ENCODE measurements around the gene MYH14. TPM values are rescaled to one million over a fixed set of nuclear protein-coding genes. Genes with fewer than 3 reads are reported as not detected.

MYH14 gene
- total and polyA plus RNA-seq, 2 of the 4 experiments (the other 2 are of a cell fraction) = not detected

GRCh38 chr19:50340331-50340730 lies 136.9 kb downstream of the MYH14 start:
- Histone ChIP-seq H2AK9ac (replicated peaks; ENCODE audit: low read depth, low read length, poor library complexity) (no peak overlapping the region), H3K56ac (ENCODE audit: extremely low read depth, insufficient read depth, low read length) (no peak overlapping the region), H3K4me1 (ENCODE audit: control insufficient read depth, insufficient read depth, low read length) (no peaks in the 10 kb centered on the region), H3K9ac (ENCODE audit: low read depth, low read length) (no peak overlapping the region), H4K91ac (ENCODE audit: insufficient read depth, low read depth, low read length) (no peak overlapping the region), H2BK120ac (ENCODE audit: low read depth, low read length) (no peak overlapping the region), H3K18ac (ENCODE audit: low read depth, low read length) (no peak overlapping the region), H4K20me1 (ENCODE audit: insufficient read depth, low read length) (no peaks in the 10 kb centered on the region), H2AK5ac (ENCODE audit: low read depth, low read length) (no peak overlapping the region), H3K14ac (replicated peaks; ENCODE audit: low read depth, low read length) (no peak overlapping the region), H2BK15ac (ENCODE audit: low read depth, low read length) (no peak overlapping the region), H3K4me2 (ENCODE audit: low read depth, low read length) (no peak overlapping the region), H3K9me1 (ENCODE audit: insufficient read depth, low read length) (no peaks in the 10 kb centered on the region), H2BK5ac (ENCODE audit: low read depth, low read length, poor library complexity, severe bottlenecking) (no peak overlapping the region), H4K5ac (ENCODE audit: low read depth, low read length) (no peak overlapping the region), H3K36me3 (ENCODE audit: control insufficient read depth, insufficient read depth, low read length) (no peaks in the 10 kb centered on the region), H4K8ac (ENCODE audit: low read depth in 2 of 2, low read length in 2 of 2) (no peak overlapping the region), H3K4me3 (ENCODE audit: insufficient read depth, low read depth, low read length) (no peak overlapping the region), H3K23ac (ENCODE audit: low read depth, low read length) (no peak overlapping the region), H2BK20ac (ENCODE audit: low read depth, low read length) (no peak overlapping the region), H3K9me3 (ENCODE audit: control insufficient read depth, insufficient read depth, low read length) (peaks cover 8% of the 10 kb centered on the region), H3K27ac (ENCODE audit: insufficient read depth, low read length) (no peak overlapping the region), H2AFZ (replicated peaks; ENCODE audit: low read length, poor library complexity) (no peak overlapping the region), H3K4ac (ENCODE audit: low read depth, low read length) (no peak overlapping the region), H3K27me3 (ENCODE audit: control insufficient read depth, insufficient read depth, low read length) (no peaks in the 10 kb centered on the region), H3K79me1 (ENCODE audit: low read depth in 1 of 2, low read length in 2 of 2) (no peaks in the 10 kb centered on the region)
- ChIA-PET CTCF (no interaction called here), POLR2A (ENCODE audit: unreplicated experiment) (no interaction called here)
- dilution Hi-C loops (cut with HindIII; ENCODE audit: low sequenced_read_pairs, unreplicated experiment) = no loop called here
- no TSS peak for BruUV-seq (replicated peaks)
- TF ChIP-seq RAD21 (IDR thresholded peaks at IDR 0.05; ENCODE audit: low read length) = no peak
- TF ChIP-seq RCOR1 (IDR thresholded peaks at IDR 0.05; ENCODE audit: insufficient replicate concordance, low read length) = no peak
- TF ChIP-seq POLR2A (IDR thresholded peaks at IDR 0.05; ENCODE audit: low read depth, low read length) = no peak
- no peak for TF ChIP-seq CTCF (conservative IDR thresholded peaks at IDR 0.05; ENCODE audit: low read depth, low read length)
- TF ChIP-seq MAZ (IDR thresholded peaks at IDR 0.05; ENCODE audit: borderline replicate concordance, low read depth, low read length) = no peak
- no peak for TF ChIP-seq USF2 (IDR thresholded peaks at IDR 0.05; ENCODE audit: low read depth, low read length)
- no peak for TF ChIP-seq BHLHE40 (IDR thresholded peaks at IDR 0.05; ENCODE audit: low read depth, low read length)
- TF ChIP-seq ELK1 (IDR thresholded peaks at IDR 0.05; ENCODE audit: borderline replicate concordance, low read depth, low read length) = no peak
- no peak for TF ChIP-seq MXI1 (IDR thresholded peaks at IDR 0.05; ENCODE audit: borderline replicate concordance, low read depth, low read length)
- no peak for TF ChIP-seq MAFK (IDR thresholded peaks at IDR 0.05; ENCODE audit: low read depth, low read length)
- TF ChIP-seq FOS (IDR thresholded peaks at IDR 0.05; ENCODE audit: low read depth, low read length) = no peak
- no peak for TF ChIP-seq RFX5 (IDR thresholded peaks at IDR 0.05; ENCODE audit: low read depth, low read length)
- no peak for TF ChIP-seq CHD1 (IDR thresholded peaks at IDR 0.05; ENCODE audit: low read depth, low read length)
- TF ChIP-seq NFE2L2 (IDR thresholded peaks at IDR 0.05; ENCODE audit: low read depth, low read length) = no peak
- ATAC-seq (ENCODE audit: low read depth) = no peak
- intact Hi-C loops (cut with micrococcal nuclease) = no loop called here
- in situ Hi-C loops (cut with MboI; ENCODE audit: low sequenced_read_pairs) = no loop called here
- no peak for DNase-seq

Data from IMR-90 (cell line).